Right renal pelvis (tissue), 4 donors: ENCODE measurements around the gene TPST2. TPM values are rescaled to one million over a fixed set of nuclear protein-coding genes. Genes with fewer than 3 reads are reported as not detected.
"Not testable (repeated sequence)": the region's sequence is repeated elsewhere in the genome, so short reads cannot be mapped to it uniquely, and the experiment has no call there.

ENCODE experiments used
- DNase-seq, 4 donors: peaks; one replicate each; pipeline ENCODE4 v3.0.0-alpha.2; 2013; ENCODE audit warnings: low read depth in 4 of 4, low spot score in 3 of 4, missing footprints in 1 of 4
- polyA plus RNA-seq, 4 donors: library from polyadenylated mRNA; unstranded; fragments of 120-200 nt; gene quantifications; one replicate each; pipeline ENCODE4 v1.2.1, GENCODE V29; 2013; ENCODE audit not compliant: insufficient read length in 4 of 4

The TPST2 gene
- polyA plus RNA-seq = 10 to 100 TPM; 26.0 to 30.3 (median 29.0) TPM

DNA sequence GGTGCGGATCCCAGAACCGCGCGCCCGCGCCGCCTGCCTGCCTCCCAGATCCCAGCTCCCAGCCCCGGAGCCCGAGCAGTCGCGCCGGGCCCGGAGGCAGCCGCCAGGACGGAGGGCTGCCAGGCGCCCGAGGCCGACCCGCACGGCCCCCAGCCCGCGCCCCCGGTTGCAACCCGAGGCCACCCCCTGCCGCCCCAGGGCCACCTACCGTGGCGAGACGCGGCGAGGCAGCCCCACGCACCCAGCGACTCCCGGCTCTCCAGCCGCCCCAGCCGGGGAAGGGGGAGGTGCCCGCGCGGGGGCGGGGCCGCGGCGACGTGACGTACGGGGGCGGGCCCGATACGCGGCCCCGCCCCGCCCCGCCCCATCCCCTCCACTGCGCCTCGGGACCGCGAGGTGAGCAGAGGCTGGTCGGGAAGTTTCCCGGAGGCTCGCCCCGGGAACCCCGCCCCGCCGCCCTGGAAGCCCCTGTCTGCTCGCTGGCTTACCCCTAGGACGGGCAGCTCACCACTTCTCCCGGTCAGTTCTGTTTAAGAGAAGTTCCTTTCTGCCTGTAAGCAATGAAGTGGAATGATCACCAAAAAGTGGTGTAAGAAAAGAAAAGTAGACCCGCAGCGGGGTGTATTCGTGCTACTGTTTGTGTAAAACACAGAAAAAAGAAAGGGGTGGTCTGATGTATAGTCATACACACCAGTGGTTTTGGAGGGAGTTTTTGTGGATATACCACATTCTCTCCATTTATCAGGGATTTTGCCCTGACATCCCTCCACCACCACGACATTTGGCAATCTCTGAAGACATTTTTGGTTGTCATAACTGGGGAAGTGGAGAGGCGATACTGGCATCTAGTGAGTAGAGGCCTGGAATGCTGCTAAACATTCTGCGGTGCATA lies at the start of gene TPST2:
TSS of gene TPST2 (minus strand) at position 288 of the 892 bp plus-strand sequence. CDS start 48,502 bp downstream, outside the sequence.
- peak; percentile 54 to 73 (median 71) for DNase-seq

GRCh38 chr22:26636296-26636695 lies 46.4 kb upstream of the TPST2 start:
- no peak for DNase-seq

DNA sequence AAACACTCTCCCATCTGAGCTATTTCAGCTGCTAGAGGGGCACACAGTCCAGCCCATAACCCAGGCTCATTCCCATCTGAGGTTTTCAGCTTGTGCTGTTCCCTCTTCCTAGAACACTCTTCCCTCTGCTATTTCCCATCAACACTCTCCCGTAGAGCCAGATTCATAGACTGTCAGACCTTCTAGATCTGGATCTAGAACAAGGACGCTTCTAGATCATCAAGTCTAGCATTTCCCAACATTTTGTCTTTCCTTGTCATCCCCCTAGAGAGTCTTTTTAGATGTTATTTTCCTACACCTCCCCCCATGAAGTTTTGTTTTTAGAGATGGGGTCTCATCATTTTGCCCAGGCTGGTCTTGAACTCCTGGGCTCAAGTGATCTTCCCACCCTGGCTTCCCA lies 45.2 kb upstream of the TPST2 start:
- DNase-seq = no peak

GRCh38 chr22:26634189-26634588 lies 44.3 kb upstream of the TPST2 start:
- no peak for DNase-seq

- DNase-seq = no peak
These were observed 42.7 kb upstream of the TPST2 start for GRCh38 chr22:26632422-26633155.

GRCh38 chr22:26631282-26631681 lies 41.4 kb upstream of the TPST2 start:
- no peak for DNase-seq

GRCh38 chr22:26629988-26630761 lies 40.2 kb upstream of the TPST2 start:
- no peak for DNase-seq

- no peak for DNase-seq
These were observed 34.9 kb upstream of the TPST2 start for GRCh38 chr22:26624803-26625202.

- no peak for DNase-seq
These were observed 34.1 kb upstream of the TPST2 start for GRCh38 chr22:26623984-26624383.

- no peak for DNase-seq
These were observed 31.7 kb upstream of the TPST2 start, which contains the start of gene CRYBA4 for GRCh38 chr22:26621663-26622062. Gene CRYBA4, plus strand, starts transcription at chr22:26621963. Its CDS starts 634 bp downstream, at chr22:26622597.

GRCh38 chr22:26620197-26620596 lies 30.3 kb upstream of the TPST2 start:
- no peak for DNase-seq

GRCh38 chr22:26619510-26619909 lies 29.6 kb upstream of the TPST2 start:
- DNase-seq = no peak

DNA sequence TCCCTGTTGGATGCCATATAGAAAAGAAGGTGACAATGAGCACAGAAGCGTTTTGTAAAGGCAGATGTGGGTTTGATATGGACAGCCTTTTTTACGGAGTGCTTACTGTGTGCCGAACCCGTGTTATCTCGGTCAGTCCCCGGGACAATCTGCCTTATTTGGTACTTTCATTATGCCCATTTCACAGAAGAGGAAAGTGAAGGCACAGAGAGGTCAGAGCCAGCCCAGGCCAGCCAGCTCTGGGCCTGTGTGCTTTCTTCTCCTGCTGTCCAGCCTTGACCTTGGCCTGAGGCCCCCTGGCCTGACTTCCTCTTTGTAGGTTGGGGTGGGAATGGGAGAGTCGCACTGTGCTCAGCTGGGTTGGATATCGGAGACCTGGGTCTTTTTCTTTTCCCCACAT lies 28.5 kb upstream of the TPST2 start:
- no peak for DNase-seq

DNA sequence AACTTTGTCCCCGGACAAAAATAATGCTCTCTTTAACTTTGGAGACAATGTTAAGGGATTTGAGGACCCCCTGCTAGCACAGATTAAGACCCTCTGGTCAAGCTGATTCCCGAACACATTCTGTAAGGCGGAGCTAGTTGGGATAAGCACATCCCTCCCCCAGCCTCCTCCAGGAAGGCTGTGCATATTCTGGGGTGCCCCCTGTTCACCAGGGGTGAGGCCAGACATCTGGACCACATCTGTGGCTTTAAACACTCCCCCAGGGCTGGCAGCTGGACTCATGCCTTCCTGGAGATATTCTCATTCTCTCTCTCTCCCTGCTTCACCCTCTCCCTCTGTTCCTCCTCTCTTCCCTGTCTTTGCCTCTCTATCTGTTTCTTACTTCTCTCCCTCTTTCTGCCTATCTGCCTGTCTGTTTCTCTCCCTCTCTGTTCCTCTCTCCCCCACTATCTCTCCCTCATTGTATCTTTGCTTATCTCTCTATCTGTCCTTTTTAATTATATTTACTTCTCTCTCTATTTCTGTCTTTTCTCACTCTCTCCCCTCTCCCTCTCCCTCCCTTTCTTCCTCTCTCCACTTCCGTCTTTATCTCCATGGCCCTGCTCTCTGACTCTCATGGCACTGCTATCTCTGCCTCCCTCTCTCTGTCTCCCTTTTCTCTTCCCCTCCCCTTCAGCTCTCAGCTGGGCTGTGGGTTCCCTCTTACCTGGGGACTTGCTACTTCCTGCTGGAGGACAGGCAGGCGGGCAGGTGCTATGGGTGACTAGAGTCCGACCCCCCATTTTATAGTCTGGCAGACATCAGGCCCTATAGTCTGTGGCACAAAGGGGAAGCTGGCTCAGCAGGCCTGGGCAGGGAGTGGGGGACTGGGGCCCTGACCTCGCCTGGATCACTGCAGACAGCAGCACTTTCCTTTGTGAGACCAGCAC lies 27.6 kb upstream of the TPST2 start, which contains the start of gene CRYBB1:
TSS of gene CRYBB1 (minus strand) at position 757 of the 929 bp plus-strand sequence. CDS start 1,708 bp downstream, outside the sequence.
- no peak for DNase-seq

DNA sequence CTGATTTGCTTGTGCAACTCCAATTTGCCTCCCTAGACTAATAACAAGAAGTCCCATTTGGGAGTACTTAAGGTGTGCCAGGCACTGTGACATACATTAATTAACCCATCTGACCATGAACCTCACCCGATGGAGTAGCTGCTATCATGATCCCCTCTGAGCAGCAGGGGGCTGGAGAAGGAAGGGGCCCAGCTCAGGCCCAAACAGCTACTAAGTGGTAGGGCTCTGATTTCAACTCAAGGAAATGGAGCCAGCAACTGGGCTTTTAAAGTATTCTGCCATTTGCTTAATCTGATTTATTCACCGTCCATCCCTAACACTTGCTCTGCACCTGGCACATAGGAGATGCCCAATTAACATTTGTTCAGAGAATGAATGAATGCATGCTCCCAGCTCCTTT lies 26.7 kb upstream of the TPST2 start:
- no peak for DNase-seq

- no peak for DNase-seq
These were observed 26.0 kb upstream of the TPST2 start for GRCh38 chr22:26615830-26616435.

DNA sequence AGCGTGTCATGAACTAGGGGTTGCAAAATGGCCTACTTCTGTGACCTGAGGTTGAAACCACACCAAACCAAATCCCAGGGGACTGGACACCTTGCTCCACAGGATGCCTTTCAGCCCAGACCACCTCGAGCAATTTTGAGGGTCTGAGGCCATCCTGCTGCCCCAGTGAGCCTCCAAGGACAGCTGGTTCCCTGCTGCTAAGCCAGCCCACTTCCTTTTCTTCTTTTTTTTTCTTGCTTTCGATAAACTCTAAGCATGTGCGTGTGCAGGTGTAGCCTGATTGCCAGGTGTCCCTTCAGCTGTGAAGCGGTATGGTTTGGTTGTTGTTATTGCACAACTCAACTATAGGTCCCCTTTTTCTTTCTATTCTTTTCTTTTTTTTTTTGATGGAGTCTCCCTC lies 25.2 kb upstream of the TPST2 start:
- DNase-seq = no peak

- DNase-seq = no peak
These were observed 24.4 kb upstream of the TPST2 start for GRCh38 chr22:26614322-26614721.

GRCh38 chr22:26613753-26614152 lies 23.8 kb upstream of the TPST2 start:
- not testable (repeated sequence) for DNase-seq
